Brain microvascular endothelial cell (primary cell): ENCODE results near the gene DNAH17.

ENCODE experiments used
- DNase-seq: peaks from one replicate; pipeline ENCODE4 v3.0.0-alpha.2; 2020
- H3K27ac ChIP-seq: fragments of 250-450 bp; sonication (Bioruptor Pico); 2 replicates; pipeline ENCODE4 v1.5.1; 2020; ENCODE audit warnings: mild to moderate bottlenecking, moderate library complexity
- H3K27me3 ChIP-seq: fragments of 250-450 bp; sonication (Bioruptor Pico); replicated peaks from 2 replicates; pipeline ENCODE4 v1.5.1; 2020; ENCODE audit warnings: mild to moderate bottlenecking
- H3K36me3 ChIP-seq: fragments of 250-450 bp; sonication (Bioruptor Pico); replicated peaks from 2 replicates; pipeline ENCODE4 v1.5.1; 2020; ENCODE audit warnings: mild to moderate bottlenecking
- H3K4me3 ChIP-seq: 2 replicates; pipeline ENCODE4 v1.5.1; 2011; ENCODE audit warnings: low read depth, mild to moderate bottlenecking, control low read depth, low read length, moderate library complexity
- in situ Hi-C: cut with HindIII; loops from 2 replicates; pipeline ENCODE4 v1.10.0; 2017; ENCODE audit warnings: low sequenced_read_pairs, low pct_ligation_motif_present
- TF ChIP-seq, protein P1 (sequence below): IDR thresholded peaks from 2 replicates; pipeline ENCODE4 v1.5.1; 2011; ENCODE audit warnings: low read depth, mild to moderate bottlenecking, moderate library complexity, low read length, control low read depth, inconsistent platforms; ENCODE audit errors: missing control alignments

The DNAH17 gene

DNA sequence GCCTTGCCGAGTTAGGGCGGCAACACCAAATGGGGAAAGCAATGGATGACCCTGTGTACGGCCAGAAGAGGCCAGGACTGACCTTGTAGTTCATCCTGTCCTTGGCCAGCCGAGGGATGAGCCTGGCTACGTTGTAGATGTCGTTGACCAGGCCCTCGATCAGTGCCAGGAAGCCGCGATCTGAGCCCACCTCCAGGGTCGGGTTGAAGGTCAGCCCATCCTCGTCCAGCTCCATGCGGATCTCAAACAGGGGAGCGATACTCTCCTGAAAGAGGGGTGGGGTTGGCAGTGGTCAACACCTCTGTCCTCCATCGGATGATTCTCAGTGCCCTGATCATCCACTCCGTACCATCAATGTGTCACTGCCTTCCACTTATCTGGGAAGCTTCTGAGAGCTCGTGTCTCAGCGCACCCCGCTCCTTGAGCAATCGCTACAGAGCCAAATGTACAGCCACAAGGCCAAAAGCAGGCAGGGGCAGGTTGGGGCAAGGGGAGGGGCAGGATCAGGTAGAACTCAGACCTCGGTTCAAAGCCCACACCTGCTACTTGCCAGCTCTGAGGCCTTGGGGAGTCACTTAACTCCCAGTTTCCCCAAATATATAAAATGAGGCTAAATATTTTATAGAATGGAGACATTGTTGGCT is 39.9 kb downstream of the DNAH17 start:
- H3K27ac ChIP-seq, result no peak overlapping the region
- H3K4me3 ChIP-seq, result no peak overlapping the region
- in situ Hi-C loops, result no loop called here
- TF ChIP-seq, protein P1, sequence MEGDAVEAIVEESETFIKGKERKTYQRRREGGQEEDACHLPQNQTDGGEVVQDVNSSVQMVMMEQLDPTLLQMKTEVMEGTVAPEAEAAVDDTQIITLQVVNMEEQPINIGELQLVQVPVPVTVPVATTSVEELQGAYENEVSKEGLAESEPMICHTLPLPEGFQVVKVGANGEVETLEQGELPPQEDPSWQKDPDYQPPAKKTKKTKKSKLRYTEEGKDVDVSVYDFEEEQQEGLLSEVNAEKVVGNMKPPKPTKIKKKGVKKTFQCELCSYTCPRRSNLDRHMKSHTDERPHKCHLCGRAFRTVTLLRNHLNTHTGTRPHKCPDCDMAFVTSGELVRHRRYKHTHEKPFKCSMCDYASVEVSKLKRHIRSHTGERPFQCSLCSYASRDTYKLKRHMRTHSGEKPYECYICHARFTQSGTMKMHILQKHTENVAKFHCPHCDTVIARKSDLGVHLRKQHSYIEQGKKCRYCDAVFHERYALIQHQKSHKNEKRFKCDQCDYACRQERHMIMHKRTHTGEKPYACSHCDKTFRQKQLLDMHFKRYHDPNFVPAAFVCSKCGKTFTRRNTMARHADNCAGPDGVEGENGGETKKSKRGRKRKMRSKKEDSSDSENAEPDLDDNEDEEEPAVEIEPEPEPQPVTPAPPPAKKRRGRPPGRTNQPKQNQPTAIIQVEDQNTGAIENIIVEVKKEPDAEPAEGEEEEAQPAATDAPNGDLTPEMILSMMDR, result no peak
- DNase-seq, result no peak
- H3K27me3 ChIP-seq, result no peaks in the 10 kb centered on the region
- no peaks in the 10 kb centered on the region for H3K36me3 ChIP-seq

DNA sequence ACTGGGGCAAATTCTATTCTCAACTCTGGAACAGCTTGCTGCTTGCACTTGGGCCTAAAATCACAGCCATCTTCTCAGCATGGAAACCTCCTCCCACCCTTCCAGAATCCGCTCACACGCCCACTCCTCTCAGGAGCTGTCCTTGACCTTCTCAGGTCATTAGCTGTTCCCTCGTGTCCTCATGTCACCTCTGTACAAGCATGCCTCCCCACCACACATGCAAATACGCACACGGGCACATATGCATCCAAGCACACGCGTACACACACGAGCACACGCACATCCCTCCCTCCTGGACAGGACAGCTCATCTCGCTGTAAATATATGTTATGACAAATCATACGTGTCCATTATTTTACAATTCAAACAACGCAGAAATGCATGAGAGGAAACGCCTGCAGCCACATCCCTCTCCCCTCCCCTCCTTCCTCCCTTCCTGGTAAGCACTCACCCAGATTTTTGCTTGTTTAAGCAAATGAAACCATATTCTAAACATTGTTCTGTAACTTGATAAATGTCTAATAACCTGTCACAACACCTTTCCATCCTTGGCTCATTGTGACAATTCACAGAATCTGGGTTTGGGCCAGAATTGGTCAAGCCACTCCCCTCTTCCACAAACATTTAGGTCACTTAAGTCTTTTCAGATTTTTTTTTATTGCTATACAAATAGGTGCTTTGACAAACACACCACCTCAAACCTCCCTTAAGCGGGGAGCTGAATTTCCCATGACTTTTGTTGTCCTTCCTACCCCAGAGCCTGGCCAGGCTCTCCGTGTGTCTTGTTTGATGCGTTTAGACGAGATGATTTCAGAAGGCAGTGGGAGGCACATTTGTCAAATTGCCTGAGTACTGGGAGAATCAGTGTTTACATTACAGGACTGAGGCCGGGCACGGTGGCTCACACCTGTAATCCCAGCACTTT is 41.7 kb downstream of the DNAH17 start:
- no peak overlapping the region for H3K4me3 ChIP-seq
- TF ChIP-seq, protein P1, result no peak
- H3K27ac ChIP-seq, result no peak overlapping the region
- H3K27me3 ChIP-seq, result no peaks in the 10 kb centered on the region
- in situ Hi-C loops, result no loop called here
- H3K36me3 ChIP-seq, result no peaks in the 10 kb centered on the region
- no peak for DNase-seq

DNA sequence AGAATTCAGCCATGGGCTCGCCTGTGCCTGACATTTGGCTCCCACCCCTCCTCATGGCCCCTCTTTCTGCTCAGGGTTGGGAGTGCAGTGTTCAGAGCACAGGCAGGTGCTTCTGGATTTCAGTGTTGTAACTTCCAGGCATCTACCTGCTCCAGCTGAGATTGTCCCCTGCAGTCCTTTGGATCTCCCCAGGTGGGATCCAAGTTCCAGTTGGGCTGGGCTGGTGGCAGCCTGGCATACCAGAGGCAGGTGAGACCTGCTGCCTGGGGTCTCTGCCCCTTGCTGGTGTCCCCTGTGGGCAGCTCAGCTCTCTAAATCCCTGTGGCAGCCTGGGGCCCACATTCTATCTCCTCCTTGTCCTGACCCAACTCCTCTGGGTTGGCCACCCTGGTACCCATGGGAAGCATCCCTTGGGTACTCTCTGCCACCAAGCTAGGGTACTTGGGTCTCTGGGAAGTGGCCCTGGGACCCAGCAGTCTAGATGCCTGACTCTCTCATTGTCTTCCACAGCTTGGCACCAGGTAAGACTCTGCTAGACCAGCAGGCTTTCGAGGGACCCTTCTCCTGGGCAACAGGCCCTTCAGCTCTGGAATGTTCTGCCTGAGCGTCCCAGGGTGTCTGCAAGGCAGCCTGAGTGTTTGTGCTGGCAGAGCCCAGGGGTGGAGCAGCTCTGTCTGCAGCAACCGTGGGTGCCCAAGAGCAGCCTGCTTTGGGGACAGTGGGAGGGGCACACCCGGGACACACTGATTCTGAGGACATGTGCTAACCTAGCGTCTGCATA is 42.5 kb downstream of the DNAH17 start:
- TF ChIP-seq, protein P1, result no peak
- in situ Hi-C loops, result no loop called here
- Histone ChIP-seq H3K27me3 (no peaks in the 10 kb centered on the region), H3K27ac (no peak overlapping the region), H3K36me3 (no peaks in the 10 kb centered on the region), H3K4me3 (no peak overlapping the region)
- no peak for DNase-seq

DNA sequence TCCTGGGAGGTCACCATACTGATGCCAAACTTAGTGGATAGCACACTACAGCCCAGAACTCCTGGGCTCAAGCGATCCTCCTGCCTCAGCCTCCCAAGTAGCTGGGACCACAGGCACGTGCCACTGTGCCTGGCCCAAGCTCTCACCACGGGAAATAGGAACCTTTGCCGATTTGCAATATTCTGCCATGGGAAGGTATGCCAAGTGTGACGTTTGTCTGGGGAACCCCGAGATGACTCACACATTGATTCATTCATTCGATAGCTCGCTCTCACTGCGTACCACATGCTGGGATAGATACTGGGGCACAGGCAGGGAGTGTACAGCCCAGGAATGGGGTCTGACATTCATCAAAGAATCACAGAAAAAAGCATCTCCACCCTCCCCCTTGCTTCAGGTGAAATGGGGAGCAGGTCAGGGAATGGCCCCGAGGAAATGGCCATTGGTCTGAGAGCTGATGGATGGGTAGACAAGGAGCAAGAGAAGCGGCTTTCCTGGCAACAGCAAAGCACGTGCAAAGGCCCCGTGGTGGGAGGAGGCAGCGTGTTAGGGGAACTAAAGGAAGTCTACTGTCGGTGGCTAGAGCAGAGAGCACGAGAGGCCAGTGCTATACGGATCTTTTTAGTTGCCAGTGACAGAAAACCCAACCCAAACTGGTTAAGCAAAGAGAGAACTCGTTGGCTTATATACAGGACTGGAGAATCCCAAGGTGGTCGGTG is 44.1 kb downstream of the DNAH17 start:
- Histone ChIP-seq H3K27me3 (no peaks in the 10 kb centered on the region), H3K27ac (no peak overlapping the region), H3K36me3 (no peaks in the 10 kb centered on the region), H3K4me3 (no peak overlapping the region)
- in situ Hi-C loops, result no loop called here
- DNase-seq, result peak; percentile 89
- TF ChIP-seq, protein P1, result no peak

DNA sequence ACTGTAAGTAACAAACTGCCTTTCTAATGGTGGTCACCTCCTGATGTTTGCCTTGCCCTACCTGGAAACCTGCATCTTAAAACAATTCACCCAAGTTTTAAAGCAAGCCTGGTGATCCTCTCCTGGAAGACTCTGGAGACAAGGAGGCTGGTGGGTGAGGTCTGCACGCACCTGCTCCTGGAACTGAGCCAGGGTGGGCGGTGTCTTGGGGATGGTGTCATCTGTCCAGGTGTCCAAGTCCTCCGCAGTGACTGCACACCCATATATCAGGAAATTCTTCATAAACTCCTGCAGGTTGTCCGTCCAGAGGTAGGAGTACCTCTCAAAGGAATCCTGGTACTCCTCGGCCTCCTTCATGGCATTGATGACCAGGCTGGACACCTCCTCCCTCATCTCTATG is 44.9 kb downstream of the DNAH17 start:
- Histone ChIP-seq H3K36me3 (no peaks in the 10 kb centered on the region), H3K4me3 (no peak overlapping the region), H3K27me3 (no peaks in the 10 kb centered on the region), H3K27ac (no peak overlapping the region)
- in situ Hi-C loops, result no loop called here
- TF ChIP-seq, protein P1, result no peak
- no peak for DNase-seq
